Measurements from ENCODE around the gene KLF15. TPM values are rescaled to one million over a fixed set of nuclear protein-coding genes. Genes with fewer than 3 reads are reported as not detected.

Gene KLF15
- total and polyA plus RNA-seq, 2 of the 8 experiments (the other 6 are each of a cell fraction or from before 2014, with no cell fraction given): 15.7 to 19.5 TPM

- Histone ChIP-seq H3K4ac (replicated peaks; ENCODE audit: insufficient read length, low read depth, low read length) (no peak overlapping the region), H2AFZ (ENCODE audit: low read length) (no peak overlapping the region), H4K8ac (ENCODE audit: extremely low read depth, insufficient read depth, low read length) (no peak overlapping the region), H2BK15ac (ENCODE audit: low read length) (no peak overlapping the region), H3K56ac (replicated peaks; ENCODE audit: insufficient read length, low read depth, low read length) (no peak overlapping the region), H2BK12ac (ENCODE audit: low read depth, low read length) (no peak overlapping the region), H3K79me2 (ENCODE audit: control insufficient read depth in 1 of 2, insufficient read depth in 2 of 2, low read length in 2 of 2) (no peaks in the 10 kb centered on the region), H3K27ac (ENCODE audit: low read depth, low read length) (no peak overlapping the region), H3K79me1 (ENCODE audit: low read depth, low read length) (no peaks in the 10 kb centered on the region), H3K18ac (ENCODE audit: extremely low read depth, low read length) (no peak overlapping the region), H2BK20ac (ENCODE audit: low read length) (no peak overlapping the region), H2AK5ac (ENCODE audit: low read depth, low read length) (no peak overlapping the region), H4K91ac (replicated peaks; ENCODE audit: insufficient read length, low read length) (no peak overlapping the region), H3K9me3 (ENCODE audit: insufficient read depth in 2 of 2, low read depth in 1 of 2, low read length in 1 of 2) (peaks cover 5 to 12% of the 10 kb centered on the region in 2 experiments; a peak in 3 of 4 replicates), H3K4me3 (ENCODE audit: extremely low read depth in 1 of 4, insufficient read depth in 2 of 4, low read depth in 3 of 4, low read length in 4 of 4) (no peak overlapping the region), H3K27me3 (replicated peaks in 1 of 4; ENCODE audit: control insufficient read depth in 3 of 4, extremely low read depth in 1 of 4, insufficient read depth in 3 of 4, low read length in 3 of 4) (peaks cover 0 to 2% (median 0%) of the 10 kb centered on the region in 4 experiments; a peak in 1 of 7 replicates), H3K9ac (replicated peaks in 1 of 4; ENCODE audit: extremely low read depth in 1 of 4, low read depth in 3 of 4, low read length in 3 of 4) (no peak overlapping the region), H4K5ac (ENCODE audit: insufficient read length, low read depth, low read length) (no peak overlapping the region), H3K23me2 (ENCODE audit: low read depth, low read length) (no peaks in the 10 kb centered on the region), H3K14ac (ENCODE audit: insufficient read length) (no peak overlapping the region), H3K4me1 (replicated peaks in 1 of 4; ENCODE audit: control insufficient read depth in 3 of 4, insufficient read depth in 4 of 4, low read length in 3 of 4) (peaks cover 0 to 3% (median 0%) of the 10 kb centered on the region in 4 experiments; a peak in 1 of 7 replicates), H3K36me3 (ENCODE audit: control insufficient read depth in 2 of 4, insufficient read depth in 4 of 4, low read length in 3 of 4) (no peaks in the 10 kb centered on the region), H2BK5ac (ENCODE audit: low read depth, low read length) (no peak overlapping the region), H4K20me1 (replicated peaks in 1 of 2; ENCODE audit: control insufficient read depth in 1 of 2, insufficient read depth in 2 of 2, low read length in 2 of 2) (no peaks in the 10 kb centered on the region), H3K4me2 (ENCODE audit: insufficient read depth in 1 of 2, low read depth in 2 of 2, low read length in 2 of 2) (no peak overlapping the region), H2BK120ac (replicated peaks; ENCODE audit: low read depth, low read length) (no peak overlapping the region), H3K23ac (ENCODE audit: insufficient read length) (no peak overlapping the region)
- no peak for DNase-seq (ENCODE audit: low read depth in 1 of 2, low spot score in 2 of 2)
- no peak for TF ChIP-seq TAF7 (optimal IDR thresholded peaks at IDR 0.05; ENCODE audit: borderline replicate concordance, low read depth, low read length)
- no peak for TF ChIP-seq POU5F1 (IDR thresholded peaks at IDR 0.05; ENCODE audit: low read depth, low read length)
- TF ChIP-seq EP300 (IDR thresholded peaks at IDR 0.05; ENCODE audit: borderline replicate concordance in 1 of 2, low read depth in 2 of 2, low read length in 2 of 2): no peak
- no peak for TF ChIP-seq ATF2 (IDR thresholded peaks at IDR 0.05; ENCODE audit: low read length)
- no peak for TF ChIP-seq KDM1A (IDR thresholded peaks at IDR 0.05; ENCODE audit: borderline replicate concordance, low read length)
- no peak for TF ChIP-seq CBX5 (IDR thresholded peaks at IDR 0.05; ENCODE audit: low read depth, low read length)
- TF ChIP-seq GTF2F1 (IDR thresholded peaks at IDR 0.05; ENCODE audit: borderline replicate concordance, low read depth, low read length): no peak
- TF ChIP-seq SUZ12 (IDR thresholded peaks at IDR 0.05; ENCODE audit: low read length): no peak
- TF ChIP-seq TBP (IDR thresholded peaks at IDR 0.05; ENCODE audit: low read depth, low read length): no peak
- TF ChIP-seq POLR2AphosphoS5 (IDR thresholded peaks at IDR 0.05; ENCODE audit: low read depth, low read length): no peak
- no peak for TF ChIP-seq FOSL1 (IDR thresholded peaks at IDR 0.05; ENCODE audit: insufficient read depth, low read depth, low read length)
- no peak for TF ChIP-seq SP1 (IDR thresholded peaks at IDR 0.05; ENCODE audit: low read depth, low read length)
- no peak for TF ChIP-seq TAF1 (IDR thresholded peaks at IDR 0.05; ENCODE audit: low read depth, low read length)
- FAIRE-seq: no peak
- ChIA-PET POLR2A (ENCODE audit: partially characterized antibody) (no interaction called here), CTCF (ENCODE audit: partially characterized antibody) (interaction anchor here (0.8 kb wide), 2 partner anchors 57 to 153 kb away, joined by 3 to 4 read pairs; no protein-coding TSS in a partner anchor)
Observed at GRCh38 chr3:126303272-126303671, 53.9 kb downstream of the KLF15 start.

Measured in H1 (cell line).